ENCODE data around the gene DCLK1. TPM values are rescaled to one million over a fixed set of nuclear protein-coding genes. Genes with fewer than 3 reads are reported as not detected.

The DCLK1 gene
- total and polyA plus RNA-seq, 10 donors, result 2.0 to 22.1 (median 11.7) TPM

GRCh38 chr13:35957996-35958395 is 173.2 kb downstream of the DCLK1 start:
- intact Hi-C loops (cut with DNase I; ENCODE audit: low total_unique reads), result no loop called here
- Histone ChIP-seq H3K4me1 (no peaks in the 10 kb centered on the region), H3K27ac (no peak overlapping the region), H3K9me3 (no peaks in the 10 kb centered on the region), H3K4me3 (no peak overlapping the region), H3K27me3 (replicated peaks in 1 of 7) (no peaks in the 10 kb centered on the region), H3K36me3 (no peaks in the 10 kb centered on the region)
- no peak for DNase-seq
- 83 to 96% (median 95%) methylated on average over 2 of the region's 2 CpGs for WGBS, 5 donors
- TF ChIP-seq POLR2AphosphoS5 (IDR thresholded peaks at IDR 0.05) (no peak), POLR2A (IDR thresholded peaks at IDR 0.05) (no peak), CTCF (IDR thresholded peaks at IDR 0.05 in 8 of 11, conservative IDR thresholded peaks at IDR 0.05 in 3 of 11) (no peak)

- TF ChIP-seq POLR2AphosphoS5 (IDR thresholded peaks at IDR 0.05) (no peak), POLR2A (IDR thresholded peaks at IDR 0.05) (no peak), CTCF (IDR thresholded peaks at IDR 0.05 in 8 of 11, conservative IDR thresholded peaks at IDR 0.05 in 3 of 11) (no peak)
- no peaks in the 10 kb centered on the region for H3K9me3 ChIP-seq
- DNase-seq, result no peak
- intact Hi-C loops (cut with DNase I; ENCODE audit: low total_unique reads), result no loop called here
- H3K4me3 ChIP-seq, result no peak overlapping the region
- H3K36me3 ChIP-seq, result no peaks in the 10 kb centered on the region
- H3K4me1 ChIP-seq, result no peaks in the 10 kb centered on the region
- H3K27me3 ChIP-seq (replicated peaks in 1 of 7), result no peaks in the 10 kb centered on the region
- WGBS, 5 donors, result 61 to 93% (median 76%) methylated on average over 1 of the region's 1 CpG
- no peak overlapping the region for H3K27ac ChIP-seq
Observed at GRCh38 chr13:35957241-35957731, 173.9 kb downstream of the DCLK1 start.

GRCh38 chr13:35956074-35956473 is 175.1 kb downstream of the DCLK1 start:
- TF ChIP-seq POLR2A (IDR thresholded peaks at IDR 0.05), result no peak
- no peaks in the 10 kb centered on the region for H3K9me3 ChIP-seq
- no peak for DNase-seq
- no peaks in the 10 kb centered on the region for H3K27me3 ChIP-seq (replicated peaks in 1 of 7)
- no peak overlapping the region for H3K4me3 ChIP-seq
- intact Hi-C loops (cut with DNase I; ENCODE audit: low total_unique reads), result no loop called here
- no peaks in the 10 kb centered on the region for H3K4me1 ChIP-seq
- no peak overlapping the region for H3K27ac ChIP-seq
- H3K36me3 ChIP-seq, result no peaks in the 10 kb centered on the region

- Histone ChIP-seq H3K27ac (no peak overlapping the region), H3K36me3 (no peaks in the 10 kb centered on the region), H3K4me1 (no peaks in the 10 kb centered on the region), H3K4me3 (no peak overlapping the region), H3K27me3 (replicated peaks in 1 of 7) (no peaks in the 10 kb centered on the region), H3K9me3 (no peaks in the 10 kb centered on the region)
- DNase-seq, result no peak
- 48 to 58% (median 55%) methylated on average over 3 of the region's 3 CpGs for WGBS, 5 donors
- TF ChIP-seq POLR2A (IDR thresholded peaks at IDR 0.05) (no peak), POLR2AphosphoS5 (IDR thresholded peaks at IDR 0.05) (no peak), CTCF (IDR thresholded peaks at IDR 0.05 in 8 of 11, conservative IDR thresholded peaks at IDR 0.05 in 3 of 11) (no peak)
- intact Hi-C loops (cut with DNase I; ENCODE audit: low total_unique reads), result no loop called here
Observed at GRCh38 chr13:35954207-35954560, 177.0 kb downstream of the DCLK1 start.

Data from spleen (tissue), 11 donors.